ENCODE results near the gene FAM162B. TPM values are rescaled to one million over a fixed set of nuclear protein-coding genes. Genes with fewer than 3 reads are reported as not detected.
A peak's percentile ranks its signal among the peaks of the same experiment; 100 is the strongest.

The FAM162B gene
- total RNA-seq (1 to 10 TPM in 3 of 4 donors, under 1 TPM in 1; 0.70 to 3.1 (median 2.2) TPM), polyA plus RNA-seq (3.9 TPM)
- long read RNA-seq, donor 1, partial matches to known transcripts, result 0 of 2 reads
- long read RNA-seq, donor 1, other reads (novel, unspliced or antisense), result 1 of 2 reads
- long read RNA-seq, donor 2, partial matches to known transcripts, result 0 of 2 reads
- long read RNA-seq, donor 2, other reads (novel, unspliced or antisense), result 1 of 2 reads
- long read RNA-seq, donor 3, partial matches to known transcripts, result 0 of 4 reads
- long read RNA-seq, donor 3, other reads (novel, unspliced or antisense), result 2 of 4 reads
- long read RNA-seq, donor 4, partial matches to known transcripts, result 0 of 2 reads
- long read RNA-seq, donor 4, other reads (novel, unspliced or antisense), result 1 of 2 reads

GRCh38 chr6:116764961-116765841 lies at the start of gene FAM162B:
TSS of gene FAM162B (minus strand) at chr6:116765719. CDS start at chr6:116765576, 143 bp downstream.
- H3K4me3 ChIP-seq (ENCODE audit: low read length), result peak within 1 kb of the TSS; percentile 55
- ATAC-seq (peak; percentile 85 to 91), DNase-seq (peak; percentile 46 to 83 (median 75))
- H3K27ac ChIP-seq (ENCODE audit: low read length), result no peak within 1 kb of the TSS
- intact Hi-C loops (cut with DNase I), result no loop called here
- 2% methylated on average over 89 of the region's 89 CpGs for WGBS
- H3K9me3 ChIP-seq (ENCODE audit: control insufficient read depth, low read length), result no peaks in the 10 kb centered on the region
- no peaks in the 10 kb centered on the region for H3K4me1 ChIP-seq (ENCODE audit: control insufficient read depth, insufficient read depth, low read length)
- H3K27me3 ChIP-seq (ENCODE audit: control insufficient read depth, insufficient read depth), result no peaks in the 10 kb centered on the region

- WGBS, result 88% methylated on average over 2 of the region's 2 CpGs
- no peak for ATAC-seq
Observed at GRCh38 chr6:116812051-116812650, 46.6 kb upstream of the FAM162B start.

GRCh38 chr6:116801971-116802370 lies 36.5 kb upstream of the FAM162B start:
- intact Hi-C loops (cut with DNase I), result no loop called here
- ATAC-seq, result no peak
- H3K4me3 ChIP-seq (ENCODE audit: low read length), result no peak overlapping the region
- H3K27me3 ChIP-seq (ENCODE audit: control insufficient read depth, insufficient read depth), result no peaks in the 10 kb centered on the region
- H3K4me1 ChIP-seq (ENCODE audit: control insufficient read depth, insufficient read depth, low read length), result no peaks in the 10 kb centered on the region
- no peaks in the 10 kb centered on the region for H3K9me3 ChIP-seq (ENCODE audit: control insufficient read depth, low read length)
- no peak overlapping the region for H3K27ac ChIP-seq (ENCODE audit: low read length)
- no peak for DNase-seq

More at GRCh38 chr6:116812051-116812650, 46.6 kb upstream of the FAM162B start:
- no peaks in the 10 kb centered on the region for H3K27me3 ChIP-seq (ENCODE audit: control insufficient read depth, insufficient read depth)
- no peak for DNase-seq
- H3K4me3 ChIP-seq (ENCODE audit: low read length), result no peak overlapping the region
- intact Hi-C loops (cut with DNase I), result no loop called here
- H3K9me3 ChIP-seq (ENCODE audit: control insufficient read depth, low read length), result no peaks in the 10 kb centered on the region
- H3K27ac ChIP-seq (ENCODE audit: low read length), result no peak overlapping the region
- no peaks in the 10 kb centered on the region for H3K4me1 ChIP-seq (ENCODE audit: control insufficient read depth, insufficient read depth, low read length)

GRCh38 chr6:116799945-116800344 lies 34.4 kb upstream of the FAM162B start:
- ATAC-seq, result no peak
- H3K9me3 ChIP-seq (ENCODE audit: control insufficient read depth, low read length), result no peaks in the 10 kb centered on the region
- no peaks in the 10 kb centered on the region for H3K27me3 ChIP-seq (ENCODE audit: control insufficient read depth, insufficient read depth)
- H3K4me3 ChIP-seq (ENCODE audit: low read length), result no peak overlapping the region
- no peak for DNase-seq
- intact Hi-C loops (cut with DNase I), result no loop called here
- no peaks in the 10 kb centered on the region for H3K4me1 ChIP-seq (ENCODE audit: control insufficient read depth, insufficient read depth, low read length)
- H3K27ac ChIP-seq (ENCODE audit: low read length), result no peak overlapping the region

GRCh38 chr6:116797585-116797984 lies 32.1 kb upstream of the FAM162B start:
- H3K9me3 ChIP-seq (ENCODE audit: control insufficient read depth, low read length), result no peaks in the 10 kb centered on the region
- no peaks in the 10 kb centered on the region for H3K27me3 ChIP-seq (ENCODE audit: control insufficient read depth, insufficient read depth)
- no peak for DNase-seq
- WGBS, result 45% methylated on average over 2 of the region's 2 CpGs
- H3K4me1 ChIP-seq (ENCODE audit: control insufficient read depth, insufficient read depth, low read length), result no peaks in the 10 kb centered on the region
- intact Hi-C loops (cut with DNase I), result no loop called here
- H3K27ac ChIP-seq (ENCODE audit: low read length), result no peak overlapping the region
- no peak for ATAC-seq
- no peak overlapping the region for H3K4me3 ChIP-seq (ENCODE audit: low read length)

GRCh38 chr6:116793224-116793623 lies 27.7 kb upstream of the FAM162B start:
- no peak for ATAC-seq
- intact Hi-C loops (cut with DNase I), result no loop called here
- Histone ChIP-seq H3K4me1 (ENCODE audit: control insufficient read depth, insufficient read depth, low read length) (no peaks in the 10 kb centered on the region), H3K27ac (ENCODE audit: low read length) (no peak overlapping the region), H3K4me3 (ENCODE audit: low read length) (no peak overlapping the region), H3K27me3 (ENCODE audit: control insufficient read depth, insufficient read depth) (no peaks in the 10 kb centered on the region), H3K9me3 (ENCODE audit: control insufficient read depth, low read length) (no peaks in the 10 kb centered on the region)
- 57% methylated on average over 3 of the region's 3 CpGs for WGBS
- no peak for DNase-seq

- 66% methylated on average over 5 of the region's 5 CpGs for WGBS
- H3K27me3 ChIP-seq (ENCODE audit: control insufficient read depth, insufficient read depth), result no peaks in the 10 kb centered on the region
- no peak overlapping the region for H3K4me3 ChIP-seq (ENCODE audit: low read length)
- no peaks in the 10 kb centered on the region for H3K9me3 ChIP-seq (ENCODE audit: control insufficient read depth, low read length)
- H3K27ac ChIP-seq (ENCODE audit: low read length), result no peak overlapping the region
- intact Hi-C loops (cut with DNase I), result no loop called here
- H3K4me1 ChIP-seq (ENCODE audit: control insufficient read depth, insufficient read depth, low read length), result no peaks in the 10 kb centered on the region
- no peak for DNase-seq
- no peak for ATAC-seq
Observed at GRCh38 chr6:116783852-116784251, 18.3 kb upstream of the FAM162B start.

GRCh38 chr6:116779573-116780164 lies 14.2 kb upstream of the FAM162B start:
- intact Hi-C loops (cut with DNase I), result loop anchor here in 2 of 4 donors (10.0 kb wide), 2 partner anchors 65 to 175 kb away; no protein-coding TSS in a partner anchor
- Histone ChIP-seq H3K27ac (ENCODE audit: low read length) (no peak overlapping the region), H3K4me1 (ENCODE audit: control insufficient read depth, insufficient read depth, low read length) (no peaks in the 10 kb centered on the region), H3K9me3 (ENCODE audit: control insufficient read depth, low read length) (no peaks in the 10 kb centered on the region), H3K4me3 (ENCODE audit: low read length) (no peak overlapping the region), H3K27me3 (ENCODE audit: control insufficient read depth, insufficient read depth) (no peaks in the 10 kb centered on the region)
- DNase-seq (no peak), ATAC-seq (no peak)
- WGBS, result 26% methylated on average over 13 of the region's 13 CpGs

- no peak overlapping the region for H3K27ac ChIP-seq (ENCODE audit: low read length)
- no peaks in the 10 kb centered on the region for H3K9me3 ChIP-seq (ENCODE audit: control insufficient read depth, low read length)
- no peak for DNase-seq
- 61% methylated on average over 1 of the region's 1 CpG for WGBS
- ATAC-seq, result no peak
- H3K27me3 ChIP-seq (ENCODE audit: control insufficient read depth, insufficient read depth), result no peaks in the 10 kb centered on the region
- intact Hi-C loops (cut with DNase I), result loop anchor here in 2 of 4 donors (10.0 kb wide), 2 partner anchors 71 to 181 kb away; no protein-coding TSS in a partner anchor
- no peaks in the 10 kb centered on the region for H3K4me1 ChIP-seq (ENCODE audit: control insufficient read depth, insufficient read depth, low read length)
- no peak overlapping the region for H3K4me3 ChIP-seq (ENCODE audit: low read length)
Observed at GRCh38 chr6:116773886-116774285, 8.4 kb upstream of the FAM162B start.

GRCh38 chr6:116772450-116772849 lies 6.9 kb upstream of the FAM162B start:
- no peaks in the 10 kb centered on the region for H3K9me3 ChIP-seq (ENCODE audit: control insufficient read depth, low read length)
- H3K27ac ChIP-seq (ENCODE audit: low read length), result no peak overlapping the region
- 78% methylated on average over 1 of the region's 1 CpG for WGBS
- intact Hi-C loops (cut with DNase I), result loop anchor here in 2 of 4 donors (10.0 kb wide), 2 partner anchors 72 to 182 kb away; no protein-coding TSS in a partner anchor
- H3K4me1 ChIP-seq (ENCODE audit: control insufficient read depth, insufficient read depth, low read length), result no peaks in the 10 kb centered on the region
- ATAC-seq (no peak), DNase-seq (no peak)
- no peaks in the 10 kb centered on the region for H3K27me3 ChIP-seq (ENCODE audit: control insufficient read depth, insufficient read depth)
- H3K4me3 ChIP-seq (ENCODE audit: low read length), result no peak overlapping the region

Measured in right cardiac atrium (tissue), 5 donors.